NCI-H2227 (cell line): ENCODE measurements around the gene RNF181.
"Not testable (repeated sequence)": the region's sequence is repeated elsewhere in the genome, so short reads cannot be mapped to it uniquely, and the experiment has no call there.

Experiments used
- DNase-seq: peaks from one replicate; lab custom pipeline; 2025; ENCODE audit not compliant: unreplicated experiment; lab: John Stamatoyannopoulos, UW

Gene RNF181

GRCh38 chr2:85611705-85612587, 16.4 kb downstream of the RNF181 start, which contains the start of gene C2orf68:
Gene C2orf68 (minus strand): TSS chr2:85612066. CDS start chr2:85611984, 82 bp downstream.
- peak; percentile 94 for DNase-seq

DNA sequence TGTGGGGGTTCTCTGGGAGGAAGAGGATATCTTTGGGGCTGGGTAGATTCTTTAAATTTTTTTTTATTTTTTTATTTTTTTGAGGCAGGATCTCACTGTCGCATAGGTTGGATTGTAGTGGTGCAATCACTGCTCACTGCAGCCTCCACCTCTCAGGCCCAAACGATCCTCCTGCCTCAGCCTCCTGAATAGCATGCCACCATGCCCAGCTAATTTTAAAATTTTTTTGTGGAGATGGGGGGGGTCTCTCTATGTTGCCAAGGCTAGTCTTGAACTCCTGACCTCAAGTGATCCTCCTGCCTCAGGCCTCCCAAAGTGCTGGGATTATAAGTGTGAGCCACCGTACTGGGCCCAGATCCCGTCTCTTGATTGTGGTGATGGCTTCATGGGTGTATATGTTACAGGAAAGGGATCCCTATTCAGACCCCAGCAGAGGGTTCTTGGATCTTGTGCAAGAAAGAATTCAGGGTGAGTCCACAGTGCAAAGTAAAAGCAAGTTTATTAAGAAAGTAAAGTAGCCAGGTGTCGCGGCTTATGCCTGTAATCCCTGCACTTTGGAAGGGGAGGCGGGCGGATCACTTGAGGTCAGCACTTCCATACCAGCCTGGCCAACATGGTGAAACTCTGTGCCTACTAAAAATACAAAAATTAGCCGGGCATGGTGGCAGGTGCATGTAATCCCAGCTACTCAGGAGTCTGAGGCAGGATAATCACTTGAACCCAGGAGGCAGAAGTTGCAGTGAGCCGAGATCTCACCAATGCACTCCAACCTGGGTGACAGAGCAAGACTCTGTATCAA, 18.4 kb downstream of the RNF181 start:
- no peak for DNase-seq

- not testable (repeated sequence) for DNase-seq
Observed at GRCh38 chr2:85614757-85615156, 19.2 kb downstream of the RNF181 start.

- no peak for DNase-seq
Observed at GRCh38 chr2:85615413-85615728, 19.8 kb downstream of the RNF181 start.

- DNase-seq, result not testable (repeated sequence)
Observed at GRCh38 chr2:85617723-85618122, 22.2 kb downstream of the RNF181 start.

- DNase-seq, result no peak
Observed at GRCh38 chr2:85619617-85620016, 24.1 kb downstream of the RNF181 start.

DNA sequence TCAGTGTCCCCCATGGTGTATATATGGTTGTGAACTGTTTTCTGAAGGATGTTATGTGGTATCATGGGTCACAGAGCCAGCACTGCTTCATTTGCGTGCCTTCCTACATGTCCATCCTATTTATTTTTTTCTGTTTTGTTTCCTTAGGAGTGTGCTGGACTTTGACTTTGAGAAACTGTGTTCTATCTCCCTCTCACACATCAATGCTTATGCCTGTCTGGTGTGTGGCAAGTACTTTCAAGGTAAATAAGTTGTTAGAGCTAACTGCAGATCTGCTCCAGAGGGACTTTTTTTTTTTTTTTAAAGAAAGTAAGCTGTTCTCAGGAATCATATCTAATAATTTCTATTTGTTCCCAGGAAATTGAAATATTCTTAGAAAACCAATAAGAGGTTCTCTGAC, 25.8 kb downstream of the RNF181 start:
- DNase-seq, result no peak

DNA sequence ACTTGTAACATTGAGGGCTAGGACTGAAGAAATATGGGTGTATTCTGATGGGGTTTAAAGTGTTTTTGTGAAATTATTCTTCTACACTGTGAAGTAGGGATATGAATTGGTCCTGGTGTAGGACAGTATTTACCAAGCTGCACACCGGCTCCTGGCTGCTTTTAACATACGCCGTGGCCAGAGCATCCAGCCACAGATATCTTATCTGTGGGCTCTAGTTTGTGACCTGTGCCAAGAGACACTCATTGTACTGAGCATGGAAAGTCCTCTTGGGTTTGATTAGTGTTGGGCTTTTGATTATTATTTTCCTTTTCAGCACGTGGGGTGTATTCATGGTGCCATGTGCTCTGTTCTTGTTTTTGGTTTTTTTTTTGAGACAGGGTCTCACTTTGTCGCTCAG, 28.4 kb downstream of the RNF181 start:
- no peak for DNase-seq

GRCh38 chr2:85628658-85629057, 33.1 kb downstream of the RNF181 start:
- DNase-seq, result no peak

GRCh38 chr2:85631316-85631715, 35.8 kb downstream of the RNF181 start:
- no peak for DNase-seq

DNA sequence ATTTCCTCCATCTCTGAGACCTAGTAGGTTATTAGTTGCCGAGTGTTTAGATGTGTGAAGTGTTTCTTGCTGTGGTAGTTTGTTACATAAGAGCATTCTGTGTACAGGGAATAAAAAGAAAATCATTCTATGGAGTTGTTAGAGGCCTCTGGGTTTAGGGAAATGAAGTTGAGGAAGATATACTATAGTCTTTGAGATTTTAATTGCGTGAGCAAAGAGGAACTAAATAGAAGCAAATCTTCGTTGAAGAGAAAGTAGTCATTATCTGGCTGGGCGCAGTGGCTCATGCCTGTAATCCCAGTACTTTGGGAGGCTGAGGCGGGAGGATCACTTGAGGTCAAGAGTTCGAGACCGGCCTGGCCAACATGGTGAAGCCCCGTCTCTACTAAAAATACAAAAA, 39.5 kb downstream of the RNF181 start:
- no peak for DNase-seq

- DNase-seq, result no peak
Observed at GRCh38 chr2:85635636-85636035, 40.1 kb downstream of the RNF181 start.

DNA sequence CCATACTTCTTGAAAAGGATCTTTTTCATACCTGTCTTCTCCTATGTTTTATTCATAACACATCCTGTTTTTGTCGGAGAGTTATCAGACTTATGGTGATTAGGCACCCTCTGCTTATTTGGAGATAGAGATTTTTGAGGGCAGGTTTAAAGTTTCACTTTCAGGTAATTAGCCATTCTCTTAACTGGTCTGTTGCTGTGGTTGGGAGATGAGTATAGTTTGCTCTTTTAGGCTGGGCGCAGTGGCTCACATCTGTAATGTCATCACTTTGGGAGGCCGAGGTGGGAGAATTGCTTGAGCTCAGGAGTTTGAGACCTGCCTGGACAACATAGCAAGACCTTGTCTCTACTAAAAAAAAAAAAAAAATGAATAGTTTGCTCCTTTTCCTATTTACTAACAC, 47.2 kb downstream of the RNF181 start:
- DNase-seq, result no peak

GRCh38 chr2:85644909-85645308, 49.4 kb downstream of the RNF181 start:
- DNase-seq, result no peak

- DNase-seq, result no peak
Observed at GRCh38 chr2:85646166-85646565, 50.6 kb downstream of the RNF181 start.
